IMR-90 (cell line): ENCODE data around the gene CPO. TPM values are rescaled to one million over a fixed set of nuclear protein-coding genes. Genes with fewer than 3 reads are reported as not detected.

ENCODE experiments used
- ATAC-seq: fragments of 200-7000 bp; cut with Tn5 transposase; 2 replicates; pipeline ENCODE4 v1.9.1; 2020; ENCODE audit warnings: low read depth, mild to moderate bottlenecking, moderate library complexity
- BruUV-seq: library from RNA; stranded (reverse); fragments of 400-500 nt; replicated peaks from 2 replicates; lab custom pipeline; 2021; lab: Mats Ljungman, UMichigan
- CTCF ChIA-PET: fragments of 300-600 bp; formaldehyde crosslinking; extraction: SDS; loops from one replicate; lab custom pipeline; 2021; ENCODE audit warnings: antibody characterized with exemption; lab: Yijun Ruan, JAX
- POLR2A ChIA-PET: fragments of 300-600 bp; sonication (Branson Sonifier 250); formaldehyde crosslinking; loops from one replicate; lab custom pipeline; 2022; ENCODE audit warnings: antibody characterized with exemption; ENCODE audit not compliant: unreplicated experiment; lab: Charles Lee
- DNase-seq: peaks from one replicate; pipeline ENCODE4 v3.0.0; 2013
- H2AFZ ChIP-seq: replicated peaks from 2 replicates; pipeline ENCODE3; 2013; ENCODE audit warnings: low read length, mild to moderate bottlenecking; ENCODE audit not compliant: poor library complexity
- H2AK5ac ChIP-seq: 2 replicates; pipeline ENCODE4 v1.6.1; 2013; ENCODE audit warnings: low read depth, low read length, inconsistent platforms
- H2AK9ac ChIP-seq: replicated peaks from 2 replicates; pipeline ENCODE3; 2013; ENCODE audit warnings: mild to moderate bottlenecking, low read depth, low read length, moderate library complexity; ENCODE audit not compliant: poor library complexity
- H2BK120ac ChIP-seq: 2 replicates; pipeline ENCODE4 v1.6.1; 2013; ENCODE audit warnings: low read depth, low read length, inconsistent platforms
- H2BK15ac ChIP-seq: 3 replicates; pipeline ENCODE4 v1.6.1; 2013; ENCODE audit warnings: low read depth, low read length, inconsistent platforms
- H2BK20ac ChIP-seq: 2 replicates; pipeline ENCODE4 v1.6.1; 2013; ENCODE audit warnings: low read depth, mild to moderate bottlenecking, inconsistent platforms, low read length, moderate library complexity
- H2BK5ac ChIP-seq: 2 replicates; pipeline ENCODE4 v1.6.1; 2013; ENCODE audit warnings: mild to moderate bottlenecking, low read depth, low read length, inconsistent platforms; ENCODE audit not compliant: poor library complexity, severe bottlenecking
- H3K14ac ChIP-seq: replicated peaks from 2 replicates; pipeline ENCODE4 v1.6.1; 2013; ENCODE audit warnings: low read depth, low read length, inconsistent platforms
- H3K18ac ChIP-seq: 2 replicates; pipeline ENCODE4 v1.6.1; 2013; ENCODE audit warnings: low read depth, low read length, control low read depth
- H3K23ac ChIP-seq: 2 replicates; pipeline ENCODE4 v1.6.1; 2013; ENCODE audit warnings: low read depth, low read length, inconsistent platforms
- H3K27ac ChIP-seq: 2 replicates; pipeline ENCODE4 v1.5.1; 2013; ENCODE audit warnings: mild to moderate bottlenecking, control low read depth, low read length; ENCODE audit not compliant: insufficient read depth
- H3K27me3 ChIP-seq: 2 replicates; pipeline ENCODE4 v1.6.1; 2013; ENCODE audit warnings: low read length; ENCODE audit not compliant: control insufficient read depth, insufficient read depth
- H3K36me3 ChIP-seq: 2 replicates; pipeline ENCODE4 v1.6.1; 2013; ENCODE audit warnings: low read length, mixed read lengths; ENCODE audit not compliant: control insufficient read depth, insufficient read depth
- H3K4ac ChIP-seq: 2 replicates; pipeline ENCODE4 v1.6.1; 2013; ENCODE audit warnings: low read depth, low read length, inconsistent platforms
- H3K4me1 ChIP-seq: 2 replicates; pipeline ENCODE4 v1.6.1; 2013; ENCODE audit warnings: low read length, mixed read lengths; ENCODE audit not compliant: control insufficient read depth, insufficient read depth
- H3K4me2 ChIP-seq: 2 replicates; pipeline ENCODE4 v1.6.1; 2013; ENCODE audit warnings: low read depth, mild to moderate bottlenecking, control low read depth, low read length, moderate library complexity
- H3K4me3 ChIP-seq: 2 replicates; pipeline ENCODE4 v1.5.1; 2013; ENCODE audit warnings: low read depth, mild to moderate bottlenecking, control low read depth, low read length, moderate library complexity; ENCODE audit not compliant: insufficient read depth
- H3K56ac ChIP-seq: 2 replicates; pipeline ENCODE4 v1.6.1; 2013; ENCODE audit warnings: low read length, inconsistent platforms; ENCODE audit not compliant: insufficient read depth; ENCODE audit errors: extremely low read depth
- H3K79me1 ChIP-seq, 2 experiments: 2 replicates each; pipeline ENCODE4 v1.6.1; 2013; ENCODE audit warnings: low read length in 2 of 2, inconsistent platforms in 1 of 2, low read depth in 1 of 2
- H3K9ac ChIP-seq: 2 replicates; pipeline ENCODE4 v1.6.1; 2013; ENCODE audit warnings: low read depth, low read length, control low read depth
- H3K9me1 ChIP-seq: 2 replicates; pipeline ENCODE4 v1.6.1; 2013; ENCODE audit warnings: low read length, inconsistent platforms; ENCODE audit not compliant: insufficient read depth
- H3K9me3 ChIP-seq: 2 replicates; pipeline ENCODE4 v1.6.1; 2013; ENCODE audit warnings: low read length; ENCODE audit not compliant: control insufficient read depth, insufficient read depth
- H4K20me1 ChIP-seq: 2 replicates; pipeline ENCODE4 v1.6.1; 2013; ENCODE audit warnings: low read length, inconsistent platforms; ENCODE audit not compliant: insufficient read depth
- H4K5ac ChIP-seq: 2 replicates; pipeline ENCODE4 v1.6.1; 2013; ENCODE audit warnings: mild to moderate bottlenecking, low read depth, low read length, control low read depth
- H4K8ac ChIP-seq, 2 experiments: 2 replicates each; pipeline ENCODE4 v1.6.1; 2013; ENCODE audit warnings: low read depth in 2 of 2, low read length in 2 of 2, control low read depth in 1 of 2, inconsistent platforms in 1 of 2
- H4K91ac ChIP-seq: 2 replicates; pipeline ENCODE4 v1.6.1; 2013; ENCODE audit warnings: low read depth, low read length, inconsistent platforms; ENCODE audit not compliant: insufficient read depth
- CEBPB ChIP-seq: IDR thresholded peaks from 2 replicates; pipeline ENCODE4 v1.6.1; 2012; ENCODE audit warnings: low read depth, low read length, improper control_type of control experiment
- CHD1 ChIP-seq: IDR thresholded peaks from 2 replicates; pipeline ENCODE4 v1.6.1; 2012; ENCODE audit warnings: low read depth, low read length, improper control_type of control experiment
- FOS ChIP-seq: fragments of 150-350 bp; IDR thresholded peaks from 2 replicates; pipeline ENCODE4 v1.6.1; 2016; ENCODE audit warnings: low read depth, low read length
- MAZ ChIP-seq: IDR thresholded peaks from 2 replicates; pipeline ENCODE4 v1.6.1; 2012; ENCODE audit warnings: low read depth, mild to moderate bottlenecking, low read length, improper control_type of control experiment, moderate library complexity, borderline replicate concordance
- WGBS, 2 experiments: methylation state at CpG; one replicate each; pipeline versions ENCODE4 v1.1.5 to v1.1.7; 2013; ENCODE audit warnings: missing lambda C conversion rate in 2 of 2; ENCODE audit not compliant: insufficient read length in 1 of 2; ENCODE audit errors: extremely low coverage in 2 of 2; 5-methylcytosine and 5-hydroxymethylcytosine counted together
- dilution Hi-C: fragments of 300-500 bp; cut with HindIII; formaldehyde crosslinking; loops from one replicate; pipeline ENCODE4 v1.14.3; 2018; ENCODE audit warnings: low sequenced_read_pairs; ENCODE audit not compliant: unreplicated experiment
- in situ Hi-C: fragments of 300-500 bp; cut with MboI; formaldehyde crosslinking; loops from 3 replicates; pipeline ENCODE4 v1.14.3; 2019; ENCODE audit warnings: low sequenced_read_pairs, inconsistent platforms, mixed read lengths
- intact Hi-C: fragments of 100-400 bp; cut with micrococcal nuclease; formaldehyde crosslinking; loops from 2 replicates; pipeline ENCODE4 v1.10.0; 2022
- polyA plus RNA-seq, 3 experiments: library from polyadenylated mRNA; depleted of rRNA; stranded (reverse); fragments of >200 nt; gene quantifications; 2 replicates each; pipeline ENCODE4 v1.2.3, GENCODE V29; 2012; ENCODE audit warnings: low replicate concordance in 1 of 3
- total RNA-seq: library from RNA; depleted of rRNA; stranded (reverse); fragments of >200 nt; gene quantifications from 2 replicates; pipeline ENCODE4 v1.2.3, GENCODE V29; 2012

The CPO gene
- total and polyA plus RNA-seq, 2 of the 4 experiments (the other 2 are of a cell fraction) = not detected

DNA sequence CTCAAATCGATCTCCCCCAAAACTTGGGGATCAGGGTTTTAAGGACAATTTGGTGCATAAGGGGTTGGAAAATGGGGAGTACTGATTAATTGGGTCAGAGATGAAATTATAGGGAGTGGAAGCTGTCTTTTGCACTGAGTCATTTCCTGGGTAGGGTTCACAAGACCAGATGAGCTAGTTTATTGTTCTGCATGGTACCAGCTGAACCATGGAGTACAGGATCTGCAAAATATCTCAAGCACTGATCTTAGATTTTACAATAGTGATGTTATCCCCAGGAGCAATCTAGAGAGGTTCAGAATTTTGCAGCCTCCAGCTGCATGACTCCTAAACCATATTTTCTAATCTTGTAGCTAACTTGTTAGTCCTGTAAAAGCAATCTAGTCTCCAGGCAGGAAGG is 73.1 kb downstream of the CPO start:
- no CpG with 5 or more reads among the region's 1 CpG for WGBS, 2 experiments
- ATAC-seq = no peak
- no peaks in the 10 kb centered on the region for H3K9me1 ChIP-seq
- CTCF ChIA-PET = no interaction called here
- no peak overlapping the region for H4K8ac ChIP-seq
- no peak overlapping the region for H2BK120ac ChIP-seq
- H3K9ac ChIP-seq = no peak overlapping the region
- H3K4me1 ChIP-seq = no peaks in the 10 kb centered on the region
- H2BK15ac ChIP-seq = no peak overlapping the region
- no peaks in the 10 kb centered on the region for H3K9me3 ChIP-seq
- no peaks in the 10 kb centered on the region for H3K79me1 ChIP-seq
- no peaks in the 10 kb centered on the region for H3K36me3 ChIP-seq
- DNase-seq = no peak
- no peak overlapping the region for H3K27ac ChIP-seq
- H3K18ac ChIP-seq = no peak overlapping the region
- no peak overlapping the region for H2BK20ac ChIP-seq
- in situ Hi-C loops = no loop called here
- H2BK5ac ChIP-seq = no peak overlapping the region
- no peak overlapping the region for H2AK9ac ChIP-seq
- intact Hi-C loops = no loop called here
- peaks cover 2% of the 10 kb centered on the region; the same call in 1 of the 2 replicates for H3K27me3 ChIP-seq
- H3K4ac ChIP-seq = no peak overlapping the region
- no peak overlapping the region for H4K5ac ChIP-seq
- no peak overlapping the region for H4K91ac ChIP-seq
- dilution Hi-C loops = no loop called here
- TF ChIP-seq CHD1 = no peak
- TF ChIP-seq MAZ = no peak
- TF ChIP-seq CEBPB = no peak
- no peak for TF ChIP-seq FOS
- BruUV-seq = no TSS peak
- no peaks in the 10 kb centered on the region for H4K20me1 ChIP-seq
- no peak overlapping the region for H3K14ac ChIP-seq
- no peak overlapping the region for H3K56ac ChIP-seq
- H2AFZ ChIP-seq = no peak overlapping the region
- H3K4me3 ChIP-seq = no peak overlapping the region
- no peak overlapping the region for H3K4me2 ChIP-seq
- no peak overlapping the region for H2AK5ac ChIP-seq
- POLR2A ChIA-PET = no interaction called here
- H3K23ac ChIP-seq = no peak overlapping the region
